Nephron progenitor cell (in vitro differentiated cells): Measurements from ENCODE around the gene NPNT.

Experiments
- DNase-seq: peaks from one replicate; pipeline ENCODE4 v3.0.0; 2021
- H3K27ac Mint-ChIP-seq: 2 replicates; pipeline ENCODE4 v1.8.0; 2021; ENCODE audit warnings: mild to moderate bottlenecking, moderate library complexity, mixed read lengths
- H3K27me3 Mint-ChIP-seq: 2 replicates; pipeline ENCODE4 v1.8.0; 2021; ENCODE audit warnings: mild to moderate bottlenecking, low read depth, mixed read lengths; ENCODE audit not compliant: poor library complexity
- H3K36me3 Mint-ChIP-seq: 2 replicates; pipeline ENCODE4 v1.8.0; 2021; ENCODE audit warnings: low read depth, mixed read lengths
- H3K4me1 Mint-ChIP-seq: 2 replicates; pipeline ENCODE4 v1.8.0; 2021; ENCODE audit warnings: mixed read lengths
- H3K4me3 Mint-ChIP-seq: 2 replicates; pipeline ENCODE4 v1.8.0; 2021; ENCODE audit warnings: mild to moderate bottlenecking, moderate library complexity, mixed read lengths
- H3K9me3 Mint-ChIP-seq: 2 replicates; pipeline ENCODE4 v1.8.0; 2021; ENCODE audit warnings: mild to moderate bottlenecking, moderate library complexity, mixed read lengths
- CTCF ChIP-seq: fragments of 200-600 bp; sonication (generic); IDR thresholded peaks from 2 replicates; pipeline ENCODE4 v1.5.0; 2021; ENCODE audit warnings: antibody characterized with exemption

NPNT gene

GRCh38 chr4:105859233-105859632, 36.0 kb upstream of the NPNT start:
- peaks cover 65% of the 10 kb centered on the region for H3K36me3 Mint-ChIP-seq
- H3K9me3 Mint-ChIP-seq: peaks cover 84% of the 10 kb centered on the region
- TF ChIP-seq CTCF: no peak
- H3K4me1 Mint-ChIP-seq: no peaks in the 10 kb centered on the region
- H3K4me3 Mint-ChIP-seq: no peak overlapping the region
- H3K27ac Mint-ChIP-seq: no peak overlapping the region
- no peaks in the 10 kb centered on the region for H3K27me3 Mint-ChIP-seq
- DNase-seq: no peak

- Mint-ChIP-seq H3K27ac (no peak overlapping the region), H3K9me3 (no peaks in the 10 kb centered on the region), H3K36me3 (no peaks in the 10 kb centered on the region), H3K4me3 (no peak overlapping the region), H3K4me1 (no peaks in the 10 kb centered on the region), H3K27me3 (no peaks in the 10 kb centered on the region)
- no peak for TF ChIP-seq CTCF
- DNase-seq: no peak
These were observed 24.3 kb upstream of the NPNT start for GRCh38 chr4:105870963-105871362.

- Mint-ChIP-seq H3K4me1 (no peaks in the 10 kb centered on the region), H3K9me3 (no peaks in the 10 kb centered on the region), H3K27ac (no peak overlapping the region), H3K4me3 (no peak overlapping the region), H3K36me3 (no peaks in the 10 kb centered on the region), H3K27me3 (no peaks in the 10 kb centered on the region)
- TF ChIP-seq CTCF: no peak
- DNase-seq: no peak
These were observed 23.3 kb upstream of the NPNT start for GRCh38 chr4:105871997-105872396.

GRCh38 chr4:105875233-105875632, 20.0 kb upstream of the NPNT start:
- no peak overlapping the region for H3K4me3 Mint-ChIP-seq
- peaks cover 8% of the 10 kb centered on the region for H3K9me3 Mint-ChIP-seq
- no peaks in the 10 kb centered on the region for H3K36me3 Mint-ChIP-seq
- no peaks in the 10 kb centered on the region for H3K27me3 Mint-ChIP-seq
- no peak for DNase-seq
- no peak for TF ChIP-seq CTCF
- no peaks in the 10 kb centered on the region for H3K4me1 Mint-ChIP-seq
- H3K27ac Mint-ChIP-seq: no peak overlapping the region

GRCh38 chr4:105878668-105879067, 16.6 kb upstream of the NPNT start:
- Mint-ChIP-seq H3K27me3 (peaks cover 4% of the 10 kb centered on the region), H3K9me3 (peaks cover 8% of the 10 kb centered on the region), H3K4me1 (no peaks in the 10 kb centered on the region), H3K36me3 (no peaks in the 10 kb centered on the region), H3K27ac (no peak overlapping the region), H3K4me3 (no peak overlapping the region)
- DNase-seq: no peak
- no peak for TF ChIP-seq CTCF

GRCh38 chr4:105887508-105887907, 7.8 kb upstream of the NPNT start:
- Mint-ChIP-seq H3K4me1 (no peaks in the 10 kb centered on the region), H3K4me3 (no peak overlapping the region), H3K27me3 (peaks cover 26% of the 10 kb centered on the region), H3K9me3 (peaks cover 4% of the 10 kb centered on the region), H3K36me3 (no peaks in the 10 kb centered on the region), H3K27ac (no peak overlapping the region)
- TF ChIP-seq CTCF: no peak
- no peak for DNase-seq
